T follicular helper cell (primary cell): Measurements from ENCODE around the gene RBFA.
"Not testable (repeated sequence)": the region's sequence is repeated elsewhere in the genome, so short reads cannot be mapped to it uniquely, and the experiment has no call there.

Experiments
- DNase-seq: peaks from one replicate; pipeline ENCODE4 v3.0.0-alpha.2; 2020; ENCODE audit warnings: low read depth
- total RNA-seq, 2 experiments: gene quantifications; one replicate each; lab custom pipeline; 2026; lab: John Stamatoyannopoulos, UW

RBFA gene, protein sequence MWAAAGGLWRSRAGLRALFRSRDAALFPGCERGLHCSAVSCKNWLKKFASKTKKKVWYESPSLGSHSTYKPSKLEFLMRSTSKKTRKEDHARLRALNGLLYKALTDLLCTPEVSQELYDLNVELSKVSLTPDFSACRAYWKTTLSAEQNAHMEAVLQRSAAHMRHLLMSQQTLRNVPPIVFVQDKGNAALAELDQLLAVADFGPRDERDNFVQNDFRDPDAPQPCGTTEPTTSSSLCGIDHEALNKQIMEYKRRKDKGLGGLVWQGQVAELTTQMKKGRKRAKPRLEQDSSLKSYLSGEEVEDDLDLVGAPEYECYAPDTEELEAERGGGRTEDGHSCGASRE
- 12.9 to 15.1 reads per million in 2 experiments for total RNA-seq

DNA sequence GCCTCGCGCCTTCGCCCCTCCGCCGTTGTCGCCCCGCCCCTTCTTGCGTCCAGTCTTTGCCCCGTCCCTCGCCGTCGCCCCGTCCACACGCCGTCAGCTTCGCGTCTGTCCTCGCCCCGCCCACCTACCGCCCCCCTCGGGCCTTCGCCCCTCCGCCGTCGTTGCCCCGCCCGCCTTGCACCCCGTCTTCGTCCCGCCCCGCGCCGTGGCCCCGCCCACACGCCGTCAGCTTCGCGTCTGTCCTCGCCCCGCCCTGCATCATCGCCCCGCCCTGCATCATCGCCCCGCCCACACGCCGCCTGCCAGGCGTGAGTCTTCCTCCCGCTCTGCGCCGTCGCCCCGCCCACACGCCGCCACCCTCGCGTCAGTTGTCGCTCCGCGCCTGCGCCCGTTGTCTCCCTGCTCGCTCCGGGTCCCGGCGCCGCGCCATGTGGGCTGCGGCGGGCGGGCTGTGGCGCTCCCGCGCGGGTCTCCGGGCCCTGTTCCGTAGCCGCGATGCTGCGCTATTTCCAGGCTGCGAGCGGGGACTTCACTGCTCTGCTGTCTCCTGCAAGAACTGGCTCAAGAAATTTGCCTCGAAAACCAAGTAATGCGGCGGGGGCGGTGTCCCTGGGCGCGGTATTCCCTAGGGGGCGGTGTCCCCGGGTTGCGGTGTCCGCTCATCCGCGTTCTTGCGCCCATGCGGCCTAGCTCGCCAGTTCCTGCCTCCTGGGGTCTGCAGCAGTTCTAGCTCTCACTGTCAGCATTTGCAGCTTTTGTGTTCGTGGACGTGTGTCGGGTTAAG lies at the start of gene RBFA:
RBFA (plus strand) TSS at position 367 of the 784 bp plus-strand sequence; CDS start at position 429, 62 bp downstream.
- peak; percentile 100 for DNase-seq

DNA sequence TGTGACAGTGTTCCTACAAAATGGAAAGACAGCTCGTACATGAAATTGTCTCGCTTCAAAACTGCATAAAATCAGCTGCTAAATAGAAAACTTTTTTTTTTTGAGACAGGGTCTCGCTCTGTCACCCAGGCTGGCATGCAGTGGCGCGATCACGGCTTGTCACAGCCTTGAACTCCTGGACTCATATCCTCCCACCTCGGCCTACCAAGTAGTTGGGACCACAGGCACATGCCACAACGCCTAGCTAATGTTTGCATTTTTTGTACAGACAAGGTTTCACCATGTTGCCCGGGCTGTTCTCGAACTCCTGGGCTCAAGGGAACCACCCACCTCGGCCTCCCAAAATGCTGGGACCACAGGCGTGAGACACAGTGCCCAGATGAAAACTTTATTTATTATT lies 49.1 kb upstream of the RBFA start:
- no peak for DNase-seq

DNA sequence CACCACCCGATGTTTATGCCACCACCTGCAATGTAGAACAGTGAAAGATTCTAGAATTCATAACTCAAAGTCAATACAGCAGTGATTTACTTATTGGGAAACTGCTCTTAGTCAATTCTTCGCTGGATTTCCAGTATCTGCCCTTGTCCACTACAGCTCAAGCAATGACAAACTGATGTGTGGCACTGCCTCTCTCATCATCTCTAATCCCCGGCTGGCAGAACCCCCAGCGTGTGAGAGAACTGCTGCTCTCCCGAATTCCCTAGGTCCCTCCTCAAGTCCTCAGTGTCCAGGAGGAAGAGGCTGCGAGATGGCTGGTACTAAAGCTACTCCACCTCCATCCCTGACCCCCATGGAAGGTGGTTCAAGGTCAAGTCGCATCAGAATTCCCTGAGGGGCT lies 47.5 kb upstream of the RBFA start:
- DNase-seq = no peak

GRCh38 chr18:79987566-79987965 lies 46.7 kb upstream of the RBFA start:
- no peak for DNase-seq

- DNase-seq = peak; percentile 50
These were observed 46.2 kb upstream of the RBFA start for GRCh38 chr18:79988071-79988450.

- DNase-seq = peak; percentile 74
These were observed 45.6 kb upstream of the RBFA start, which contains the start of gene TXNL4A for GRCh38 chr18:79988451-79989194. Gene TXNL4A, minus strand, starts transcription at chr18:79988563. Its CDS starts 171 bp downstream, at chr18:79988392.

- DNase-seq = no peak
These were observed 45.1 kb upstream of the RBFA start for GRCh38 chr18:79989195-79989497.

DNA sequence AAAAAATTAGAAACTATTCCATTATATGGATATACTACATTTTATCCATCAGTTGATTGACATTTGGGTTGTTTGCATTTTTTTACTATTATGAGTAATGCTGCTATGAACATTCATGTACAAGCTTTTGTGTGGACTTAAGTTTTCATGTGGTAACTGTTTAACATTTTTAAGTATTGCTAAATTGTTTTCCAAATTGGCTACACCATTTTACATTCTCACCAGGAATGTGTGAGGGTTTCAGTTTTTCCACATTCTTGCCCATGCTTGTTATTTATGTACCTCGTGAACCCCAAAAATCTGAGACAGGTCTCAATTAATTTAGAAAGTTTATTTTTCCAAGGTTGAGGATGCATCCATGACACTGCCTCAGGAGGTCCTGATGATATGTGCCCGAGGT lies 42.7 kb upstream of the RBFA start:
- no peak for DNase-seq

DNA sequence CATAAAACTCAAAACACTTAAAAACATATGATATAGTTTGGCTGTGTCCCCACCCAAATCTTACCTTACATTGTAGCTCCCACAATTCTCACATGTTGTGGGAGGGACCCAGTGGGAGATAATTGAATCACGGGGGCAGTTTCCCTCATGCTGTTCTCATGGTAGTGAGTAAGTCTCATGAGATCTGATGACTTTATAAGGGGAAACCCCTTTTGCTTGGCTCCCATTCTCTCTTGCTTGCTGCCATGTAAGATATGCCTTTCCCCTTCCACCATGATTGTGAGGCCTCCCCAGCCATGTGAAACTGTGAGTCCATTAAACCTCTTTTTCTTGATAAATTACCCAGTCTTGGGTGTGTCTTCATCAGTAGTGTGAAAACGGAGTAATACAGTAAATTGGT lies 34.5 kb upstream of the RBFA start:
- not testable (repeated sequence) for DNase-seq

GRCh38 chr18:80000877-80001276 lies 33.4 kb upstream of the RBFA start:
- DNase-seq = no peak

DNA sequence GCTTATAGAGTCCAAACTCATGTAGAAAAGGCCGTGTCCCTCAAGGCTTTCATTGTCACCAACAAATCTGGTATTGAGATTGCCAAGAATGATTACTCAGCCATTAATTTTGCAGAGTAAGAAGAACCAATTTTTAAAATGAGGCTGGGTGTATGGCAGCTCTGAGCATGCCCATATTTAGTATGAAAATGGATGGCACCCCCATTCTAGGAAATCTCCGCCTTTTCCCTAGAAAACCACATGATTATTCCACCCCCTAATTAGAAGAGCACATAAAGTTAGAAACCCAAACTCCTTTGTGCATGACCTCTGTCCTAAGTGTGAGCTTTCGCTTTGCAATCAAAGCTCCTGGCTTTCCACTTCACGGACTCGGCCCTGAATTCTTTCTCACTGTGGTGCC lies 31.8 kb upstream of the RBFA start:
- DNase-seq = no peak

DNA sequence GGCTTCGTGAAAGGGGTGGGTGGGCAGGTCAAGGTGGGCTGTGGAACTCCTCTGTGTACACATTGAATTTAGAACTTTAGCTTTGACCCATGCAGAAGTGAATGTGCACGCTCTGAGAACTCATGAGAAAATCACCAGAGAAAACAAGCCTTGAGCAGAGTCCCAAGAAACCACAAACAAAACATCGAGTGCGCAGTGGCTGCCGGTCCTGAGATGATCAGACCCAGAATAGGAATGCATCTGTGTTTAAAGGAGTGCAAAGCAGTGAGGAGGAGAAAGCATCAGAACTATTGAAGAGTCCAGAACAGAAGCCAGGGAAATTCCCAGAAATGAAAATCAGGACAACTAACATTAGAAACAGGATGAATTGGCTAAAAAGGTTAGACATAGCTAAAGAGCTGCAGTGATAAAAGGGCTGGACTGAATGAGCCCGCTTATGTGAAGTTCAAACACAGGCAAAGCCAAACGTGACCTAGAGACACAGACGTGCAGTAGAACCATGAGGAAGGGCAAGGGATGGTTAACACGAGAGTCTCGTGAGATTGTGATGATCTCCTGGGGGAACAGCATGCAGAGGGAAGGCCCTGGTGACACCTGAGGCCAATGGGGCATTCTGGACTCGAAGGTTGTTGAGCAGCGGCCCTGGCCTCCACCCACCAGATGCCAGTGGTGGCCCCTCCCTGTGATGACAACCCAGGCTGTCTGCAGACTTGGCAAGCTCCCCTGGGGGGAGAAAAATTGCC lies 29.5 kb upstream of the RBFA start:
- no peak for DNase-seq

DNA sequence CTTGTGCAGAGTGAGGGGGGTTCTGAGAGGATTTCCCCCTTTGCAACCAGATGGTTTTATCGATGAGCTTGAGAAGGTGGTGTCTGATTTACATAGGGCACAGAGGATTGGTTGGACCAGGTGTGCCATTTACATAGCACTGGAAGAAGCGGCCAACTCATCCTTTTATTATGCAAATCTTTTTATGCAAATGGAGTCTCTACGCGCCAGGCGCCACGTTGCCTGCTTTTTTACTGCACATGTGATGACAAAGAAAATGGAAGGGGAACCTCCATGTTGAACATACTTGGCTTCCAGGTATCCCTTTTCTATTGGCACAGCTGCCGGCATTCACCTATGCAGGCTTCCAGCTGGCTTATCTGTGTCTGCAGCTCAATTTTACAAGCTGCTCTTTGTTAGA lies 27.5 kb upstream of the RBFA start:
- DNase-seq = no peak

- no peak for DNase-seq
These were observed 24.3 kb upstream of the RBFA start for GRCh38 chr18:80009661-80010550.

DNA sequence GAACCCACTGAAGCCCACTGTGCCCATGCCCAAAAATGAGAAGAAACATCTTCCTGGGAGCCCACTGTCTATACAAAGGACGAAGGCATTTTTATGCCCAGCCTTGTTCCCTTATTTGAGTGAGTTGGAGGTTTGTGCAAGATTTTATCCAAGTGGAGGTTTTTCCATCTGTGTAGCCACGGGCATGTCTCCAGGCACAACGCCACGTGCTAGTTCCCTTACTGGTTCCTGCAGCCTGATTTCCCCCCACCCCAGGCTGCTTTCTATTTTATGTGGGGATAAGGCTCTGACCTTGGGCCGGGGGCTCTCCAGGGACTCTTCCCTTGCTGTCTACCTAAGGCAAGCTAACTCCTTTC lies 23.7 kb upstream of the RBFA start:
- no peak for DNase-seq

DNA sequence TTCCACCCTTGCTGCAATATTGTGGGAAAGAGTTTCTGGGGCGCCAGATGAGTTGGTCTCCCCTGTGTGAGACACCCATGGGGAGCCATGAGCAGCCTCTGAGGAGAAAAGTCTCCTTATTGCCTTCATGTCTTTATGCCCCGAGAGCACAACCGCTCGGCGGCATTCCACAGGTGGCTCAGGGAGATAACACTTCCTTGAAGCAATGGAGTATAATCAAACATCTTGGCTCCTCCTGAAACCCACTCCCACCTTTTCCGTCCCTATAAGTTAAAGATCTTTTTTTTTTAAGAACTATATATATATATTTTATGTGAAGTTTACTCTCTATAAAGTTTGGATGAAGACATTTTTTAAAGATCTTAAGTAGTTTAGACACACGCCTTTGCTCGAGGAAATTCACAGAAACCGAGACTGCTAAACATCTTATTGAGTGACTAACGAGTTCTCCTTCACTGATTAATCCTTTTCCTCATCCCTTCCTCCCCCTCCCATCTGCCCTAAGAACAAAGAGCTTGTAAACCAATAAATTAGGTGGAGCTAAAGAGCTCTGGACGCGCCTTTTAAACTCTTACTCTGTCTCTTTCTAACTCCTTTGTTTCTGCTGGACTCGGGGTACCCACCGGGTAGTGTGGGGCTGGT lies 22.6 kb upstream of the RBFA start:
- DNase-seq = not testable (repeated sequence)

GRCh38 chr18:80012714-80013113 lies 21.5 kb upstream of the RBFA start:
- no peak for DNase-seq

DNA sequence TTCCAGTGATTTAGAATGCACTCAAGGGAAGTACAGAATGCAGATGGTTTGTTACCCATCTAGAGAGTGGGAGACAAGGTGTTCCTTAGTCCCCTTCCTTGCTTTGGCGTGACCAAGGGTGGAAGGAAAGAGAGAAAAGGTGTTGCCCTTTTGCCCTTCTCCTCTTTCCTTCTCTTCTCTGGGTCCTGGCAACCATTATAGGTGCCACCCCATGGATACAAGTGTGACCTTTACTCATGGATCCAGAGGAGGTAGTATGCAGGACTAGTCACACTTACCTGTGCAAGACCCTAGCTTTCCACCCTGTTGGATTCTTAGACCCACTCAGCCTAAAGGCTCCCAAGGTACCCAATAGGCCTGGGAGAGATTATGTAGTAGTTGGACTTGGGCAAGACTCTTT lies 11.6 kb upstream of the RBFA start:
- DNase-seq = no peak

DNA sequence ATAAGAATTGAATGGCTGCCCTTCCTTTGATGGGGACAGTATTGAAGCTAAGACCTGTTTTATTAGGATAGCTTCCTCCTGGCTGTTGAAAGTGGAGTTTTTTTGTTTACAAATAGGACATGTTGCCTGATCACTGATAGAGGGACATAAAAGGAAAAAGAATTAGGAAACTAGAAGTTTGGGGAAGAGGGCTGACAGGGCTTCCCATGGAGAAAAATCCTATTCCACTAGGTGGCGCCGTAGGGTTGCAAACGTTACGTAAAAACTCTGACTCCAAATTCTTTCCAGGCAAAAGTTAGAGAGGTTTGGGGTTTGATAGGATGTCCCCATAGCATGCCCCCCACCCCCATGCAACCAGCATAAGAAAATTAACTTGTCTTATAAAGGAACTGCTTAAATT lies 11.1 kb upstream of the RBFA start:
- DNase-seq = no peak

DNA sequence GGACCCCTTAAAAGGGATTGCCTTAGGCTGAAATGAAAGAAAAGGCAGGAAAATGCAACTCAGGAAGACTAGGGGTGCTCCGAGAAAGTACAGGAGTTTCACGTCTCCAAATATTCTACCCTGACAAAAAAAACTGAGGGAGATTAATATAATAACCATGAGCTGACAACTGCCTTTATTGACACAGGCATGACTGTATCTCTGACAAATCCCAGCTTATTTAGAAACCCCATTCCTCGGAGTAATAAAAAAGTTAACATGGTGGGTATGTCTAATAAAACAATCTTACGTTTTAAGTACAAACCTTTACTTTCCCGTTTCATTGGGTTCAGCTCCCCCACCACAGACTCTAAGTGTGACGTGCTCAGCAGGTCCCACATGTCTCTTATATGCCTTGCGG lies 7.9 kb upstream of the RBFA start:
- DNase-seq = no peak

DNA sequence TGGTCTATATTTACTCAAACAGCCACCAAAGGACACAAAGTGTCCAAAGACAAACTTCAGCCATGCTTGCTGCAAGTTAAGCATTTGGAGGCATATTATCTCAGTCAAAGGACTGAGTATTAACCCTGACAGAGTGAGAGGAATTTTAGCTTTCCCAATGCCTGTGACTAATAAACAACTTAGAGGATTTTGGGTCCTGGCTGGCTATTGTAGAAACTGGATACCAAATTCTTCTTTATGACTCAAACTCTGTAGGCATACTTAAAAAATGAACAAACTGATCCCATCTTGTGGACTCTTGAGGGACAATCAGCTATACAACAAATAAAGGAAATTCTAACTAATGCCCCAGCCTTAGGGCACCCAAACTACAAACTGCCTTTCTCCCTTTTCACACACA lies 6.5 kb upstream of the RBFA start:
- not testable (repeated sequence) for DNase-seq
